ENCODE results near the gene AKT3. TPM values are rescaled to one million over a fixed set of nuclear protein-coding genes. Genes with fewer than 3 reads are reported as not detected.
"Not testable (repeated sequence)": the region's sequence is repeated elsewhere in the genome, so short reads cannot be mapped to it uniquely, and the experiment has no call there.

AKT3 gene
- total RNA-seq, 1 donor from 2014 or later = 20.6 TPM

GRCh38 chr1:243821177-243821680, 28.8 kb downstream of the AKT3 start:
- intact Hi-C loops (cut with micrococcal nuclease) = no loop called here
- H3K4me1 ChIP-seq = no peaks in the 10 kb centered on the region
- no peaks in the 10 kb centered on the region for H3K27me3 ChIP-seq (ENCODE audit: low read depth)
- no peak overlapping the region for H3K27ac ChIP-seq (replicated peaks)
- peaks cover 5% of the 10 kb centered on the region for H3K36me3 ChIP-seq
- no peak for TF ChIP-seq CTCF (IDR thresholded peaks at IDR 0.05; ENCODE audit: borderline replicate concordance)
- H3K4me3 ChIP-seq = no peak overlapping the region
- peaks cover 38% of the 10 kb centered on the region for H3K9me3 ChIP-seq (replicated peaks)
- no peak for DNase-seq

- no peak for TF ChIP-seq CTCF (IDR thresholded peaks at IDR 0.05; ENCODE audit: borderline replicate concordance)
- peaks cover 48% of the 10 kb centered on the region for H3K9me3 ChIP-seq (replicated peaks)
Measured at GRCh38 chr1:243819438-243819839, 30.6 kb downstream of the AKT3 start.

GRCh38 chr1:243818978-243819377, 31.1 kb downstream of the AKT3 start:
- Histone ChIP-seq H3K9me3 (replicated peaks) (peaks cover 52% of the 10 kb centered on the region), H3K27me3 (ENCODE audit: low read depth) (no peaks in the 10 kb centered on the region), H3K36me3 (peaks cover 5% of the 10 kb centered on the region), H3K4me3 (no peak overlapping the region), H3K4me1 (no peaks in the 10 kb centered on the region), H3K27ac (replicated peaks) (no peak overlapping the region)
- no peak for DNase-seq
- TF ChIP-seq CTCF (IDR thresholded peaks at IDR 0.05; ENCODE audit: borderline replicate concordance) = no peak
- intact Hi-C loops (cut with micrococcal nuclease) = no loop called here

More at GRCh38 chr1:243819438-243819839, 30.6 kb downstream of the AKT3 start:
- Histone ChIP-seq H3K27me3 (ENCODE audit: low read depth) (no peaks in the 10 kb centered on the region), H3K4me1 (no peaks in the 10 kb centered on the region), H3K36me3 (peaks cover 5% of the 10 kb centered on the region), H3K4me3 (no peak overlapping the region), H3K27ac (replicated peaks) (no peak overlapping the region)
- intact Hi-C loops (cut with micrococcal nuclease) = no loop called here
- DNase-seq = no peak

DNA sequence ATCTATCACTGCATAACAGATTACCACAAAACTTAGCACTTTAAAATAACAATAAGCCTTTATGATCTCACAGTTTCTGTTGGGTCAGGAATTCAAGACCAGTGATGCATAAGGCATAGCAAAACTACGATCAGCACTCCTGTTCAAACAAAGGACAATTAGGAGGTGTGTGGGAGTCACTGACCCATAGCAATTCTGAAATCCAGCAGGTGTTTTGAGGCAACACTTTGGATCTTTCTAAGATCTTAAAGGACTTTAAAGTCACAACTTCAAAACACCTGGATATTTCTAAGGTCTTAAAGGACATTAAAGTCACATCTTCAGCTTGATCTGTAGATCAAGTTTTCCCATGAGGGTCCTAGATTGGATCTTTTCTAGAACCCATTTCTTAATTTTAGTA, 35.3 kb downstream of the AKT3 start:
- intact Hi-C loops (cut with micrococcal nuclease) = no loop called here
- H3K36me3 ChIP-seq = peaks cover 3% of the 10 kb centered on the region

DNA sequence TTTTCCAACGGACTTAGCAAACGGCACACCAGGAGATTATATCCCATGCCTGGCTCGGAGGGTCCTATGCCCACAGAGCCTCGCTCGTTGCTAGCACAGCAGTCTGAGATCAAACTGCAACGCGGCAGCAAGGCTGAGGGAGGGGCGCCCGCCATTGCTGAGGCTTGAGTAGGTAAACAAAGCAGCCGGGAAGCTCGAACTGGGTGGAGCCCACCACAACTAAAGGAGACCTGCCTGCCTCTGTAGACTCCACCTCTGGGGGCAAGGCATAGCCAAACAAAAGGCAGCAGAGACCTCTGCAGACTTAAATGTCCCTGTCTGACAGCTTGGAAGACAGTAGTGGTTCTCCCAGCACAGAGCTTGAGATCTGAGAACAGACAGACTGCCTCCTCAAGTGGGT, 42.7 kb downstream of the AKT3 start:
- H3K27ac ChIP-seq (replicated peaks); H3K4me1 ChIP-seq; intact Hi-C loops (cut with micrococcal nuclease); H3K4me3 ChIP-seq; DNase-seq; H3K27me3 ChIP-seq (ENCODE audit: low read depth); H3K36me3 ChIP-seq: not testable (repeated sequence)
- peaks cover 26% of the 10 kb centered on the region for H3K9me3 ChIP-seq (replicated peaks)

More for the DNA sequence above, 35.3 kb downstream of the AKT3 start:
- DNase-seq = no peak
- Histone ChIP-seq H3K4me3 (no peak overlapping the region), H3K27me3 (ENCODE audit: low read depth) (no peaks in the 10 kb centered on the region), H3K9me3 (replicated peaks) (peaks cover 37% of the 10 kb centered on the region), H3K27ac (replicated peaks) (no peak overlapping the region), H3K4me1 (no peaks in the 10 kb centered on the region)
- no peak for TF ChIP-seq CTCF (IDR thresholded peaks at IDR 0.05; ENCODE audit: borderline replicate concordance)

DNA sequence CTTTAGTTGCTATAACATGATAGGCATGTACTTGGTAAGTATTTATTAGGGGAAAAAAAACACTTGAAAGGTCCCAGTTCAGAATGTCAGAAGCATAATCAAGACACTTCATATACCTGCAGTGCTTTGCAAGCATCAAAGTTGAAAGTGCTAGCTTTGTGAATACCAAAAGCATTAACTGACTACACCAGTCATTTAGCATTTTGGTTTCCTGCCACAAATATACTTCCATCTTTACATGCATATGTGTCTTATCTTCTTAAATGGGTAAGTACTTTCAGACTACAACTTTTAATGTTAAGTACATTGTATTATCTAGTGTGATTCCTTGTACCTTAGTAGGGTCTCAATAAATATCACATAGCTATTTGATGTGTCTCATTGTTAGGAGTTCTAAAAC, 43.7 kb downstream of the AKT3 start:
- no peaks in the 10 kb centered on the region for H3K27me3 ChIP-seq (ENCODE audit: low read depth)
- no peak overlapping the region for H3K4me3 ChIP-seq
- no peak overlapping the region for H3K27ac ChIP-seq (replicated peaks)
- no peaks in the 10 kb centered on the region for H3K36me3 ChIP-seq
- no peak for TF ChIP-seq CTCF (IDR thresholded peaks at IDR 0.05; ENCODE audit: borderline replicate concordance)
- peaks cover 21% of the 10 kb centered on the region for H3K9me3 ChIP-seq (replicated peaks)
- intact Hi-C loops (cut with micrococcal nuclease) = no loop called here
- no peaks in the 10 kb centered on the region for H3K4me1 ChIP-seq
- DNase-seq = no peak
